ENCODE results near the gene ALOX12B.

GRCh38 chr17:8047769-8048110 is 39.8 kb downstream of the ALOX12B start:
- no peak for TF ChIP-seq CTCF (IDR thresholded peaks at IDR 0.05; ENCODE audit: insufficient read depth, low read length, poor library complexity, severe bottlenecking)
- no peak for TF ChIP-seq EZH2phosphoT487 (conservative IDR thresholded peaks at IDR 0.05; ENCODE audit: low read length)
